Gastroesophageal sphincter (tissue), 3 donors: ENCODE results near the gene ARHGEF16.

Source experiments
- EP300 ChIP-seq: sonication (generic); formaldehyde crosslinking; IDR thresholded peaks from one replicate; pipeline ENCODE4 v1.6.1; 2017; ENCODE audit warnings: antibody characterized with exemption, mild to moderate bottlenecking
- POLR2AphosphoS5 ChIP-seq: sonication (generic); formaldehyde crosslinking; IDR thresholded peaks from one replicate; pipeline ENCODE4 v1.6.1; 2017; ENCODE audit warnings: antibody characterized with exemption
- TF ChIP-seq, protein P1 (sequence below), 4 experiments: fragments of 200-600 bp in 2 of 4; fragments of 450-650 bp in 2 of 4; sonication (generic) in 1 of 4; IDR thresholded peaks; one replicate each; pipeline ENCODE4 v1.5.1; 2017 to 2019; ENCODE audit warnings: antibody characterized with exemption in 4 of 4, mild to moderate bottlenecking in 2 of 4, moderate library complexity in 2 of 4

DNA sequence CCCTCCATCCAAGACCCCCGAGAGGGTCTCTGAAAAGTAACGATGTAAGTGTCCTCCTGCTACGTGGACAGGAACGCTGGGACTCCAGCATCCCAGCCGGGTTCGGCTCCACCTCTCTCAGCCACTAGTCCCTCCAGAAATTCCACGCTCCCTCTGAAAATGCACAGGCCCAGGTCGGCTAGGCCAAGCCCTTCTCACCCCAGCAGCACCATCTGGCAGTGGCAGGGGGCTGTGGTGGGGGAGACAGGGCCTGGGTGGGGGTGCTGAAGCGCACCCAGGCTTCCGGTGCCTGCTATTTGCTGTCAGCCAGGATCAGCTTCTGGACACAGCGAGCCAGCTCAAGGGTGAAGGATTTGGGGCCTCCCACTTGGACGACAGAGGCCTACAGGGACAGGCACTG lies 73.3 kb downstream of the ARHGEF16 start:
- no peak for TF ChIP-seq POLR2AphosphoS5
- TF ChIP-seq, protein P1, sequence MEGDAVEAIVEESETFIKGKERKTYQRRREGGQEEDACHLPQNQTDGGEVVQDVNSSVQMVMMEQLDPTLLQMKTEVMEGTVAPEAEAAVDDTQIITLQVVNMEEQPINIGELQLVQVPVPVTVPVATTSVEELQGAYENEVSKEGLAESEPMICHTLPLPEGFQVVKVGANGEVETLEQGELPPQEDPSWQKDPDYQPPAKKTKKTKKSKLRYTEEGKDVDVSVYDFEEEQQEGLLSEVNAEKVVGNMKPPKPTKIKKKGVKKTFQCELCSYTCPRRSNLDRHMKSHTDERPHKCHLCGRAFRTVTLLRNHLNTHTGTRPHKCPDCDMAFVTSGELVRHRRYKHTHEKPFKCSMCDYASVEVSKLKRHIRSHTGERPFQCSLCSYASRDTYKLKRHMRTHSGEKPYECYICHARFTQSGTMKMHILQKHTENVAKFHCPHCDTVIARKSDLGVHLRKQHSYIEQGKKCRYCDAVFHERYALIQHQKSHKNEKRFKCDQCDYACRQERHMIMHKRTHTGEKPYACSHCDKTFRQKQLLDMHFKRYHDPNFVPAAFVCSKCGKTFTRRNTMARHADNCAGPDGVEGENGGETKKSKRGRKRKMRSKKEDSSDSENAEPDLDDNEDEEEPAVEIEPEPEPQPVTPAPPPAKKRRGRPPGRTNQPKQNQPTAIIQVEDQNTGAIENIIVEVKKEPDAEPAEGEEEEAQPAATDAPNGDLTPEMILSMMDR (IDR thresholded peaks at IDR 0.05), result no peak
- no peak for TF ChIP-seq EP300
